Esophagus squamous epithelium (tissue), 4 donors: ENCODE measurements around the gene PITX2.

ENCODE experiments used
- POLR2A ChIP-seq, 4 donors: fragments of 450-650 bp; IDR thresholded peaks; one replicate each; pipeline ENCODE4 v1.6.1; 2017; ENCODE audit warnings: antibody characterized with exemption in 4 of 4, mild to moderate bottlenecking in 4 of 4, moderate library complexity in 3 of 4
- TF ChIP-seq, protein P1 (sequence below), 6 experiments: fragments of 450-650 bp in 4 of 6; fragments of 200-600 bp in 2 of 6; sonication (generic) in 2 of 6; IDR thresholded peaks; one replicate each; pipeline ENCODE4 v1.5.1; 2016 to 2019; ENCODE audit warnings: antibody characterized with exemption in 6 of 6, mild to moderate bottlenecking in 4 of 6, moderate library complexity in 4 of 6

- TF ChIP-seq, protein P1, sequence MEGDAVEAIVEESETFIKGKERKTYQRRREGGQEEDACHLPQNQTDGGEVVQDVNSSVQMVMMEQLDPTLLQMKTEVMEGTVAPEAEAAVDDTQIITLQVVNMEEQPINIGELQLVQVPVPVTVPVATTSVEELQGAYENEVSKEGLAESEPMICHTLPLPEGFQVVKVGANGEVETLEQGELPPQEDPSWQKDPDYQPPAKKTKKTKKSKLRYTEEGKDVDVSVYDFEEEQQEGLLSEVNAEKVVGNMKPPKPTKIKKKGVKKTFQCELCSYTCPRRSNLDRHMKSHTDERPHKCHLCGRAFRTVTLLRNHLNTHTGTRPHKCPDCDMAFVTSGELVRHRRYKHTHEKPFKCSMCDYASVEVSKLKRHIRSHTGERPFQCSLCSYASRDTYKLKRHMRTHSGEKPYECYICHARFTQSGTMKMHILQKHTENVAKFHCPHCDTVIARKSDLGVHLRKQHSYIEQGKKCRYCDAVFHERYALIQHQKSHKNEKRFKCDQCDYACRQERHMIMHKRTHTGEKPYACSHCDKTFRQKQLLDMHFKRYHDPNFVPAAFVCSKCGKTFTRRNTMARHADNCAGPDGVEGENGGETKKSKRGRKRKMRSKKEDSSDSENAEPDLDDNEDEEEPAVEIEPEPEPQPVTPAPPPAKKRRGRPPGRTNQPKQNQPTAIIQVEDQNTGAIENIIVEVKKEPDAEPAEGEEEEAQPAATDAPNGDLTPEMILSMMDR (IDR thresholded peaks at IDR 0.05), result no peak
- TF ChIP-seq POLR2A (IDR thresholded peaks at IDR 0.05), result no peak
These were observed 41.0 kb upstream of the PITX2 start for GRCh38 chr4:110663738-110664444.
